ENCODE results near the gene CYFIP1. TPM values are rescaled to one million over a fixed set of nuclear protein-coding genes. Genes with fewer than 3 reads are reported as not detected.

Gene CYFIP1
- total and polyA plus RNA-seq, 10 of the 15 experiments (the other 5 are each of a cell fraction or from before 2014, with no cell fraction given), result 3.5 to 46.2 (median 28.3) TPM

DNA sequence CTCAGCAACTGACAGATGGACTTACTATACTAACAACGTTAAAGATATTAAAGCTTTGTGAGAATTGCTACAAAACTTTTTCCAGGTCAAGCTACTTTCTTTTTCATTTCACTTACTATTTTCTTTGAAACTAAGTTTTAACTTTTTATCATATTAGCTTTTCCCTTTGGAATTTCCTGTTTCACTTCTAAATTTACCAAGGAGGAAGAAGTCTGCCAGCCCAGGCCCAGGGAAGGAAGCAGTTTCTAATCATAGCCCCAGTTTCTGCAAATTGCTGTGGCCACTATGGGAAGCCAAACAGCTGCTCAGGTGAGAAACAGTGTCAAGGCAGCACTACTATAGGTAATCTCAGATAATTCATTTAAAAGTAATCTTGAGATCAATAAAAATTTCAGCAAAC is 18.4 kb downstream of the CYFIP1 start:
- H3K27ac ChIP-seq (ENCODE audit: control insufficient read depth, insufficient read depth), result no peak overlapping the region
- RAD21 ChIA-PET (ENCODE audit: unreplicated experiment), result no interaction called here
- no TSS peak for BruUV-seq (replicated peaks)
- POLR2A ChIA-PET, result no interaction called here
- in situ Hi-C loops (cut with MboI) (no loop called here), intact Hi-C loops (cut with micrococcal nuclease; ENCODE audit: unreplicated experiment) (no loop called here)
- ATAC-seq (no peak), FAIRE-seq (no peak), DNase-seq (ENCODE audit: low read depth, low spot score) (no peak)
- no peak overlapping the region for H3K4me2 ChIP-seq (ENCODE audit: control insufficient read depth, insufficient read depth)
- H3K9ac ChIP-seq (ENCODE audit: control insufficient read depth, insufficient read depth, low read length), result no peak overlapping the region
- H3K27me3 ChIP-seq (replicated peaks in 1 of 2; ENCODE audit: control insufficient read depth in 2 of 2, insufficient read depth in 2 of 2, low read length in 1 of 2), result no peaks in the 10 kb centered on the region
- 73% methylated on average over 1 of the region's 1 CpG for WGBS (ENCODE audit: insufficient coverage, insufficient replicate concordance, low lambda C conversion rate, missing lambda C conversion rate)
- peaks cover 17% of the 10 kb centered on the region for H3K79me2 ChIP-seq (ENCODE audit: control insufficient read depth, insufficient read depth, low read length)
- CTCF ChIA-PET, result interaction anchor here (0.9 to 1.3 kb wide), 3 partner anchors 25 to 74 kb away, joined by 3 to 4 read pairs (median 3); no protein-coding TSS in a partner anchor
- H3K36me3 ChIP-seq (ENCODE audit: control insufficient read depth in 2 of 2, insufficient read depth in 2 of 2, low read length in 1 of 2), result peaks cover 0 to 3% of the 10 kb centered on the region in 2 experiments; a peak in 2 of 4 replicates
- peaks cover 21% of the 10 kb centered on the region for H3K4me1 ChIP-seq (ENCODE audit: control insufficient read depth, insufficient read depth, low read length)
- no peak for TF ChIP-seq POLR2A (IDR thresholded peaks at IDR 0.05; ENCODE audit: low read depth, low read length)
- SMC1A ChIA-PET (ENCODE audit: uncharacterized antibody, unreplicated experiment), result interaction anchor here (0.6 kb wide), 1 partner anchor 18 kb away, joined by 3 read pairs; the partner anchor contains the start of gene CYFIP1
- H3K9me3 ChIP-seq (replicated peaks; ENCODE audit: control insufficient read depth, insufficient read depth, low read length), result no peaks in the 10 kb centered on the region
- H4K20me1 ChIP-seq (ENCODE audit: control insufficient read depth, insufficient read depth), result no peaks in the 10 kb centered on the region
- H2AFZ ChIP-seq (ENCODE audit: control insufficient read depth, low read depth, low read length), result no peak overlapping the region
- H3K4me3 ChIP-seq, result no peak overlapping the region

DNA sequence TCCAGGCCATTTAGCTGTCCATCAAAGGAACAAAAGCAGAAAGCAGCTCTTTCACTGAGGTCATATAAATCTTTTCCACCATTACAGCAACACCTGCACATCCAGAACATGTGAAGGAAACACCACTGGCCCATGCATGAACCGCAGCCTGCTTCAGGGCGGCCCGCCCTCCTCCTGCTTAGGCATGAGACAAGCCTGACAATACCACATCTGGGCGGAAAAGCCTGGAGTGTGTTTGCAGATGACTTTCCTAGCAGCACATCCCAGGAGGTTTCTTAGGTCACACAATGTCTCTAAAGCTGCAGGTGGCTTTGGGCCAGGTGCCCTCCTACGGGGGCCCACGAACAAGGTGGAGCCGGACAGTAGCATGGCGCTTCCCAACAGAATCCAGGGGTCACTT is 19.6 kb downstream of the CYFIP1 start:
- in situ Hi-C loops (cut with MboI) (no loop called here), intact Hi-C loops (cut with micrococcal nuclease; ENCODE audit: unreplicated experiment) (no loop called here)
- no peaks in the 10 kb centered on the region for H3K27me3 ChIP-seq (replicated peaks in 1 of 2; ENCODE audit: control insufficient read depth in 2 of 2, insufficient read depth in 2 of 2, low read length in 1 of 2)
- RAD21 ChIA-PET (ENCODE audit: unreplicated experiment), result no interaction called here
- no TSS peak for BruUV-seq (replicated peaks)
- ATAC-seq (no peak), DNase-seq (ENCODE audit: low read depth, low spot score) (no peak), FAIRE-seq (no peak)
- H3K27ac ChIP-seq (ENCODE audit: control insufficient read depth, insufficient read depth), result no peak overlapping the region
- POLR2A ChIA-PET, result no interaction called here
- H4K20me1 ChIP-seq (ENCODE audit: control insufficient read depth, insufficient read depth), result no peaks in the 10 kb centered on the region
- CTCF ChIA-PET, result interaction anchor here (1.0 kb wide), 1 partner anchor 23 kb away, joined by 3 read pairs; no protein-coding TSS in a partner anchor
- no peak overlapping the region for H3K4me2 ChIP-seq (ENCODE audit: control insufficient read depth, insufficient read depth)
- peaks cover 21% of the 10 kb centered on the region for H3K4me1 ChIP-seq (ENCODE audit: control insufficient read depth, insufficient read depth, low read length)
- whole genome bisulfite sequencing (ENCODE audit: insufficient coverage, insufficient replicate concordance, low lambda C conversion rate, missing lambda C conversion rate), result 99% methylated on average over 8 of the region's 8 CpGs
- no peak overlapping the region for H2AFZ ChIP-seq (ENCODE audit: control insufficient read depth, low read depth, low read length)
- H3K9me3 ChIP-seq (replicated peaks; ENCODE audit: control insufficient read depth, insufficient read depth, low read length), result no peaks in the 10 kb centered on the region
- no peak overlapping the region for H3K9ac ChIP-seq (ENCODE audit: control insufficient read depth, insufficient read depth, low read length)
- no peak overlapping the region for H3K4me3 ChIP-seq
- H3K36me3 ChIP-seq (ENCODE audit: control insufficient read depth in 2 of 2, insufficient read depth in 2 of 2, low read length in 1 of 2), result peaks cover 0 to 3% of the 10 kb centered on the region in 2 experiments; a peak in 2 of 4 replicates
- SMC1A ChIA-PET (ENCODE audit: uncharacterized antibody, unreplicated experiment), result interaction anchor here (1.0 to 1.6 kb wide), 2 partner anchors 20 to 24 kb away, joined by 4 to 5 read pairs; no protein-coding TSS in a partner anchor
- H3K79me2 ChIP-seq (ENCODE audit: control insufficient read depth, insufficient read depth, low read length), result peaks cover 21% of the 10 kb centered on the region
- no peak for TF ChIP-seq SMARCA5 (IDR thresholded peaks at IDR 0.05)
- no peak for TF ChIP-seq SIN3A (IDR thresholded peaks at IDR 0.05; ENCODE audit: low read depth, low read length)
- TF ChIP-seq RCOR1 (conservative IDR thresholded peaks at IDR 0.05; ENCODE audit: low read depth, low read length), result no peak
- TF ChIP-seq, protein P1, sequence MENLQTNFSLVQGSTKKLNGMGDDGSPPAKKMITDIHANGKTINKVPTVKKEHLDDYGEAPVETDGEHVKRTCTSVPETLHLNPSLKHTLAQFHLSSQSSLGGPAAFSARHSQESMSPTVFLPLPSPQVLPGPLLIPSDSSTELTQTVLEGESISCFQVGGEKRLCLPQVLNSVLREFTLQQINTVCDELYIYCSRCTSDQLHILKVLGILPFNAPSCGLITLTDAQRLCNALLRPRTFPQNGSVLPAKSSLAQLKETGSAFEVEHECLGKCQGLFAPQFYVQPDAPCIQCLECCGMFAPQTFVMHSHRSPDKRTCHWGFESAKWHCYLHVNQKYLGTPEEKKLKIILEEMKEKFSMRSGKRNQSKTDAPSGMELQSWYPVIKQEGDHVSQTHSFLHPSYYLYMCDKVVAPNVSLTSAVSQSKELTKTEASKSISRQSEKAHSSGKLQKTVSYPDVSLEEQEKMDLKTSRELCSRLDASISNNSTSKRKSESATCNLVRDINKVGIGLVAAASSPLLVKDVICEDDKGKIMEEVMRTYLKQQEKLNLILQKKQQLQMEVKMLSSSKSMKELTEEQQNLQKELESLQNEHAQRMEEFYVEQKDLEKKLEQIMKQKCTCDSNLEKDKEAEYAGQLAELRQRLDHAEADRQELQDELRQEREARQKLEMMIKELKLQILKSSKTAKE (IDR thresholded peaks at IDR 0.05; ENCODE audit: low read depth, poor library complexity, severe bottlenecking), result no peak
- no peak for TF ChIP-seq ZBTB11 (CRISPR knock-in tag; IDR thresholded peaks at IDR 0.05)
- no peak for TF ChIP-seq RAD21 (IDR thresholded peaks at IDR 0.05; ENCODE audit: insufficient read depth, low read depth, low read length)
- TF ChIP-seq, protein P2, sequence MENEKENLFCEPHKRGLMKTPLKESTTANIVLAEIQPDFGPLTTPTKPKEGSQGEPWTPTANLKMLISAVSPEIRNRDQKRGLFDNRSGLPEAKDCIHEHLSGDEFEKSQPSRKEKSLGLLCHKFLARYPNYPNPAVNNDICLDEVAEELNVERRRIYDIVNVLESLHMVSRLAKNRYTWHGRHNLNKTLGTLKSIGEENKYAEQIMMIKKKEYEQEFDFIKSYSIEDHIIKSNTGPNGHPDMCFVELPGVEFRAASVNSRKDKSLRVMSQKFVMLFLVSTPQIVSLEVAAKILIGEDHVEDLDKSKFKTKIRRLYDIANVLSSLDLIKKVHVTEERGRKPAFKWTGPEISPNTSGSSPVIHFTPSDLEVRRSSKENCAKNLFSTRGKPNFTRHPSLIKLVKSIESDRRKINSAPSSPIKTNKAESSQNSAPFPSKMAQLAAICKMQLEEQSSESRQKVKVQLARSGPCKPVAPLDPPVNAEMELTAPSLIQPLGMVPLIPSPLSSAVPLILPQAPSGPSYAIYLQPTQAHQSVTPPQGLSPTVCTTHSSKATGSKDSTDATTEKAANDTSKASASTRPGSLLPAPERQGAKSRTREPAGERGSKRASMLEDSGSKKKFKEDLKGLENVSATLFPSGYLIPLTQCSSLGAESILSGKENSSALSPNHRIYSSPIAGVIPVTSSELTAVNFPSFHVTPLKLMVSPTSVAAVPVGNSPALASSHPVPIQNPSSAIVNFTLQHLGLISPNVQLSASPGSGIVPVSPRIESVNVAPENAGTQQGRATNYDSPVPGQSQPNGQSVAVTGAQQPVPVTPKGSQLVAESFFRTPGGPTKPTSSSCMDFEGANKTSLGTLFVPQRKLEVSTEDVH (IDR thresholded peaks at IDR 0.05; ENCODE audit: low read depth, partially characterized antibody), result no peak
- TF ChIP-seq POU2F2 (IDR thresholded peaks at IDR 0.05; ENCODE audit: borderline replicate concordance, low read depth, low read length), result no peak

Data from GM12878 (cell line).